SK-N-SH (cell line): Measurements from ENCODE around the gene GDNF. TPM values are rescaled to one million over a fixed set of nuclear protein-coding genes. Genes with fewer than 3 reads are reported as not detected.
A peak's percentile ranks its signal among the peaks of the same experiment; 100 is the strongest.

Experiments used
- CHD2 ChIP-seq: fragments of 150-350 bp; IDR thresholded peaks from 2 replicates; pipeline ENCODE4 v1.6.1; 2018; ENCODE audit warnings: low read length; ENCODE audit not compliant: partially characterized antibody
- EP300 ChIP-seq, 2 experiments: IDR thresholded peaks; 2 replicates each; pipeline versions ENCODE4 v1.4.0 to v1.6.1; 2012; ENCODE audit warnings: borderline replicate concordance in 1 of 2, low read depth in 1 of 2, low read length in 1 of 2
- FOSL2 ChIP-seq: IDR thresholded peaks from 2 replicates; pipeline ENCODE4 v1.4.0; 2012; ENCODE audit warnings: low read depth, mild to moderate bottlenecking, moderate library complexity, borderline replicate concordance
- FOXM1 ChIP-seq: IDR thresholded peaks from 2 replicates; pipeline ENCODE4 v1.4.0; 2012; ENCODE audit warnings: low read depth, mild to moderate bottlenecking
- GABPA ChIP-seq: IDR thresholded peaks from 2 replicates; pipeline ENCODE4 v1.4.0; 2012; ENCODE audit warnings: low read depth, mild to moderate bottlenecking
- GATA2 ChIP-seq: sonication (generic); formaldehyde crosslinking; IDR thresholded peaks from 2 replicates; pipeline ENCODE4 v1.5.0; 2020; ENCODE audit warnings: mild to moderate bottlenecking, missing genetic modification reagents
- IRF3 ChIP-seq: fragments of 150-350 bp; IDR thresholded peaks from 2 replicates; pipeline ENCODE4 v1.6.1; 2016; ENCODE audit warnings: mild to moderate bottlenecking, low read depth, low read length
- JUND ChIP-seq: IDR thresholded peaks from 2 replicates; pipeline ENCODE4 v1.4.0; 2012
- MEF2A ChIP-seq: IDR thresholded peaks from 2 replicates; pipeline ENCODE4 v1.4.0; 2012; ENCODE audit warnings: low read depth, borderline replicate concordance
- MXI1 ChIP-seq: IDR thresholded peaks from 2 replicates; pipeline ENCODE4 v1.6.1; 2012; ENCODE audit warnings: mild to moderate bottlenecking, low read depth, low read length, improper control_type of control experiment
- NFIC ChIP-seq: IDR thresholded peaks from 2 replicates; pipeline ENCODE4 v1.4.0; 2012; ENCODE audit warnings: borderline replicate concordance
- POLR2AphosphoS5 ChIP-seq: IDR thresholded peaks from 2 replicates; pipeline ENCODE4 v1.6.1; 2012; ENCODE audit warnings: low read depth, low read length
- RFX5 ChIP-seq: IDR thresholded peaks from 2 replicates; pipeline ENCODE4 v1.6.1; 2012; ENCODE audit warnings: mild to moderate bottlenecking, improper control_type of control experiment, low read length
- RXRA ChIP-seq: IDR thresholded peaks from 2 replicates; pipeline ENCODE4 v1.4.0; 2012; ENCODE audit warnings: low read depth, mild to moderate bottlenecking, borderline replicate concordance
- SIN3A ChIP-seq: IDR thresholded peaks from 2 replicates; pipeline ENCODE4 v1.6.1; 2012; ENCODE audit warnings: low read depth, mild to moderate bottlenecking, low read length, moderate library complexity, borderline replicate concordance
- TAF1 ChIP-seq: IDR thresholded peaks from 2 replicates; pipeline ENCODE4 v1.6.1; 2012; ENCODE audit warnings: low read depth, mild to moderate bottlenecking, low read length, moderate library complexity, borderline replicate concordance
- TCF12 ChIP-seq: IDR thresholded peaks from 2 replicates; pipeline ENCODE4 v1.4.0; 2012
- USF1 ChIP-seq: IDR thresholded peaks from 2 replicates; pipeline ENCODE4 v1.4.0; 2012; ENCODE audit warnings: low read depth, borderline replicate concordance
- ZBTB33 ChIP-seq: IDR thresholded peaks from 2 replicates; pipeline ENCODE4 v1.4.0; 2012; ENCODE audit warnings: low read depth, borderline replicate concordance
- polyA plus RNA-seq, 3 experiments: library from polyadenylated mRNA; depleted of rRNA; stranded (reverse); fragments of >200 nt; gene quantifications; 2 replicates each; pipeline ENCODE4 v1.2.3, GENCODE V29; 2012
- TF ChIP-seq, protein P1 (sequence below): fragments of 150-350 bp; IDR thresholded peaks from 2 replicates; pipeline ENCODE4 v1.6.1; 2017; ENCODE audit warnings: antibody characterized with exemption, low read length, low read depth, borderline replicate concordance
- TF ChIP-seq, protein P2 (sequence below): IDR thresholded peaks from 2 replicates; pipeline ENCODE4; 2012

GDNF gene
- polyA plus RNA-seq, 1 of the 3 experiments (the other 2 are of a cell fraction) = 9.0 TPM

GRCh38 chr5:37840053-37841034 is 503 bp upstream of the GDNF start (continued):
- TF ChIP-seq MXI1 (no peak), EP300 (IDR thresholded peaks at IDR 0.05; ENCODE audit: borderline replicate concordance in 1 of 2, low read depth in 1 of 2, low read length in 1 of 2) (peak in 1 of 2 experiments; percentile 6; a peak in 1 of 4 replicates), USF1 (no peak), SIN3A (no peak), GATA2 (no peak), TAF1 (peak; percentile 85; the same call in 1 of the 2 replicates), MEF2A (no peak), RXRA (no peak), FOSL2 (no peak), NFIC (peak; percentile 3; the same call in 1 of the 2 replicates), RFX5 (peak; percentile 21; the same call in 1 of the 2 replicates), IRF3 (no peak), CHD2 (no peak), ZBTB33 (no peak), POLR2AphosphoS5 (peak; percentile 93), FOXM1 (no peak), TCF12 (peak; percentile 23; the same call in 1 of the 2 replicates), JUND (no peak), GABPA (no peak)
- TF ChIP-seq, protein P1, sequence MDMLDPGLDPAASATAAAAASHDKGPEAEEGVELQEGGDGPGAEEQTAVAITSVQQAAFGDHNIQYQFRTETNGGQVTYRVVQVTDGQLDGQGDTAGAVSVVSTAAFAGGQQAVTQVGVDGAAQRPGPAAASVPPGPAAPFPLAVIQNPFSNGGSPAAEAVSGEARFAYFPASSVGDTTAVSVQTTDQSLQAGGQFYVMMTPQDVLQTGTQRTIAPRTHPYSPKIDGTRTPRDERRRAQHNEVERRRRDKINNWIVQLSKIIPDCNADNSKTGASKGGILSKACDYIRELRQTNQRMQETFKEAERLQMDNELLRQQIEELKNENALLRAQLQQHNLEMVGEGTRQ = no peak
- TF ChIP-seq, protein P2, sequence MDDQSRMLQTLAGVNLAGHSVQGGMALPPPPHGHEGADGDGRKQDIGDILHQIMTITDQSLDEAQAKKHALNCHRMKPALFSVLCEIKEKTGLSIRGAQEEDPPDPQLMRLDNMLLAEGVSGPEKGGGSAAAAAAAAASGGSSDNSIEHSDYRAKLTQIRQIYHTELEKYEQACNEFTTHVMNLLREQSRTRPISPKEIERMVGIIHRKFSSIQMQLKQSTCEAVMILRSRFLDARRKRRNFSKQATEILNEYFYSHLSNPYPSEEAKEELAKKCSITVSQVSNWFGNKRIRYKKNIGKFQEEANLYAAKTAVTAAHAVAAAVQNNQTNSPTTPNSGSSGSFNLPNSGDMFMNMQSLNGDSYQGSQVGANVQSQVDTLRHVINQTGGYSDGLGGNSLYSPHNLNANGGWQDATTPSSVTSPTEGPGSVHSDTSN = no peak
